DLD1 (cell line): ENCODE data around the gene MOGAT3.
"Not testable (repeated sequence)": the region's sequence is repeated elsewhere in the genome, so short reads cannot be mapped to it uniquely, and the experiment has no call there.

Experiments used
- in situ Hi-C: cut with HindIII; loops from 2 replicates; pipeline ENCODE4 v1.10.0; 2017; ENCODE audit warnings: low sequenced_read_pairs

The MOGAT3 gene

DNA sequence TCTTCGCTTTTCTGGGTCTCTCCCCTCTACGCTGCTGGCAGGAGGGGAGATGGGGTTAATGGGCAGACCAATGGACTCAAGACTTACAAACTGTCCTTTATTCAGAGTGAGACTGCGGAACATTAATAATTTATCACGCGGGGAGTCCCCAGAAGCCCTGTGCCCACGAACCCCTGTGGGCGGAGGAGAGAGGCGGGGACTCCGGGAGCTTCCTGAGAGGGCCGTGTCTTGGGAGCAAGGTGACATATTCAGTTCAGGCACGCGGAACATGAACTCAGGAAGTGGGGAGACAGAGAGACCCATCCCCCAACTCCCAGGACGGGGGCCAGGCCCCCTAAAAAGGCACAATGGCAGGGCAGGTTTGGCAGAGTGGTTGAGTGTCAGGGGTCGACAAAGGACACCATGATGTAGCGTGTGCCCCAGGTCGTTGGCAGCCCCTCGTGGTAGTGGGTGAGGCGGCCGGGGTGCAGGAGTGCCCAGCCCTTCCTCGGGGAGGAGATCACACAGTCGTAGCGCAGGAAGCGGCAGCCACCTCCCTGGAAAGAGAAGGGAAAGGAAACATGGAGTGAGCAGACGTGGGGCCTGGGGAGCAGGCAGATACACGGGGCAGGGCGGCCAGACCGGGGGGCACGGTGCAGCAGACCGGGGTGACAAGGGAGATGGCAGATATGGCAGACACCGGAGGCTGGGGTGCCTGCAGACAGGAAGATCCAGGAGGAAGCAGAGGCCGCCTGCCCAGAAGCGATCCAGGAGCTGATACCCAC, 5.2 kb upstream of the MOGAT3 start:
- in situ Hi-C loops: no loop called here

DNA sequence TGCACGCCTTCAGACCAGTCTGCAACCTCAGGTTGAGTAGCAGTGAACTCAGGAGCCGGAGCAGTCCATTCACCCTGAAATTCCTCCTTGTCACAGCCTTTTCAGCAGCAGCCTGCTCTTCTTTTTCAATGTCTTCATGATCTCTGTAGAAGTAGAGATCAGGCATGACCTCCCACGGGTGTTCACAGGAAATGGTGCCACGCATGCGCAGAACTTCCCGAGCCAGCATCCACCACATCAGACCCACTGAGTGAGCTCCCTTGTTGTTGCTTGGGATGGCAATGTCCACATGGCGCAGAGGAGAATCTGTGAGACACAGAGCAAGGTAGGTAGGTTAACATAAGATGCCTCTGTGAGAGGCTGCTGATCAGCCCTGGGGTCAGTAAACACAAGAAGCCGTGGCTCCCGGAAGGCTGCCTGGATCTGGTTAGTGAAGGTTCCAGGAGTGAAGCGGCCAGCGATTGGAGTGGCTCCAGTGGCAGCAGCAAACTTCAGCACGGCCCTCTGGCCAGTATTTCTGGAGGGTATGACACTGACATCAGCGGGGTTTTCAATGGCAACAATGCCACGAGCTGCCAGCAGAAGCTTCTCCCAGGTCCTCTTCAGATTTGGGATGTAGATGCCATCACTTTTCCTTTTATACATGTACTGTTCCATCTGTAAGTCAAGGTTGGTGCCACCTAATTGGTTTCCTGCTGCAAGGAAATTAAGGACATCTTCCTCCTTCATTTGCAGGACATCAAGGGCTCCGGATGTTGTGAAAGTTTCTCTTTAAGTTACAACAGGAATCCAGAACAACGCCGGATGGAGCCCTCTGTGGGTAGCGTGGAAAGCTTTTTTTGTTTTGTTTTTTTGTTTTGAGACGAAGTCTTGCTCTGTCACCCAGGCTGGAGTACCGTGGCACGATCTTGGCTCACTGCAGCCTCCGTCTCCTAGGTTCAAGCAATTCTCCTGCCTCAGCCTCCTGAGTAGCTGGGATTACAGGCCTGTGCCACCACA, 3.2 kb upstream of the MOGAT3 start:
- in situ Hi-C loops: not testable (repeated sequence)

DNA sequence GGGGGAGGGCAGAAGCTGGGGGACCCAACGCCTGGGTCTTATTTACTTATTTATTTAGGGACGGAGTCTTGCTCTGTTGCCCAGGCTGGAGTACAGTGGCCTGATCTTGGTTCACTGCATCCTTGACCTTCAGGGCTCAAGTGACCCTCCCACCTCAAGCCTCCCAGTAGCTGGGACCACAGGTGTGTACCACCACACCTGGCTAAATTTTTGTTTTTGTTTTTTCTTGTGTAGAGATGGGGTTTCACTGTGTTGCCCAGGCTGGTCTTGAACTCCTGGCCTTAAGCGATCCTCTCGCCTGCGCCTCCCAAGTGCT, 1.7 kb upstream of the MOGAT3 start:
- in situ Hi-C loops: no loop called here

DNA sequence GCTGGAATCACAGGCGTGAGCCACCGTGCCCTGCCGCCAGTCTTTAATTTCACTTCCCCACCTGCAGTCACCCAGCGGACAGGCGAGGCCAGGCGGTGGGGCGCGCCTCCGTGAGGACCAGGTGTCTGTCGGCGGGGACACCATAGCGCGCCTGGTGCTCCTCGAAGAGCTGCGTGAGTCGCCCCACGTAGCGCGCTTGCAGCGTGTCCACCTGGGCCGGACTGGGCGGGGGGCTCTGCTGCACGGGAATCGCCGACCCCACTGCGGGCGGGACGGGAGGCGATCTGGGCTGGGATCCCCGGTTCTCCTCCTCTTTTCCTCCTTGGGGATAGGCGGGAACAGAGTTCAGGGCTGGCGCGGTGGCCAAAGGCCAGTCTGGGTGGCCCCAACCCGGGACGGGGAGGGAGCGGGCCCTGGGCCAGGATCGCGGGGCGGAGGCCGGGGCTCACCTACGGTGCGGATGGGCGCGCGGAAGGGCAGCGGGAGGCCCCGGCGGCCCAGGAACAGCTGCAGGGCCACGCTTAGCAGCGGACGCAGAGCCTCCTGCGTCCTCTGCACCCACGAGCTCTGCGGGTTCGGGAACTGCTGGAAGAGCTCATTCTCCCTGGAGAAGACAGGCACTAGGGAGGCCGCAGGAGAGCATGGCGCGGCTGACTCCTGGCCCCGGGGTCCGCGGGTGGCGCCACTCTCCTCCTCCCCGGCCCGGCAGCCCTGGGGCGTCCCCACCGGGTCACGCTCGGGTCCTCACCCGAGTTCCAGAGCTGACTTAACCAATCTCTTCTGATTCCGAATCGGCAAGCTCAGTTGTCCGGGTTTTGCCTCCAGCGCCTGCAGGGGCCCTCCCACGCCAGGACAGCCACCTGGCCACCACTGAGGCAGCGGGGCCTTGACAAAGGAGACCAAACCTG, 1.1 kb upstream of the MOGAT3 start:
- in situ Hi-C loops: no loop called here

DNA sequence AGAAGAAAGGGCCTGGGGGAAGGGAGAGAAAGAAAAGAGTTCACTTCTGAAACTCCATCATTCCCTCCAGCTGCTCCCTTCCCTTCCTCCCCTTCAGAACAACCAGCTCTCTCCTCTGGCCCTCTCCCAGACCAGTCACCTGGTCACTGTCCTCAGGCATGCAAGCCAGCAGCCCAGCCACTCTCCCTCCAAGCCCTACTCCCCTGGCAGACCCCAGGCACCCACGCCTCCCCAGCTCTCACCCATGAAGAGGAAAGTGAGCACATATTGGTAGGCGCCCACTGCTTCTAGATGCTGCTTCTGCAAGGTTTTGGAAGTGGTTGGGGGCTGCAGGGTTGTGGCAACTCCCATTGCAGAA, 353 bp downstream of the MOGAT3 start:
- in situ Hi-C loops: no loop called here

DNA sequence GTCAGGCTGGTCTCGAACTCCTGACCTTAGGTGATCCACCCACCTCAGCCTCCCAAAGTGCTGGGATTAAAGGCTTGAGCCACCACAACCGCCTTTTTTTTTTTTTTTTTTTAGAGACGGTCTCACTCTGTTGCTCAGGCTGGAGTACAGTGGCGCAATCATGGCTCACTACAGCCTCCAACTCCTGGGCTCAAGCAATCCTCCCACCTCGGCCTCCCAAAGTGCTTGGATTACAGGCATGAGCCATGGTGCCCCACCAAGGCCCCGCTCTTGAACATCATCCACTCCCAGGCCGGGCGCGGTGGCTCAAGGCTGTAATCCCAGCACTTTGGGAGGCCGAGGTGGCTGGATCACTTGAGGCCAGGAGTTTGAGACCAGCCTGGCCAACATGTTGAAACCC, 1.3 kb downstream of the MOGAT3 start:
- in situ Hi-C loops: not testable (repeated sequence)

DNA sequence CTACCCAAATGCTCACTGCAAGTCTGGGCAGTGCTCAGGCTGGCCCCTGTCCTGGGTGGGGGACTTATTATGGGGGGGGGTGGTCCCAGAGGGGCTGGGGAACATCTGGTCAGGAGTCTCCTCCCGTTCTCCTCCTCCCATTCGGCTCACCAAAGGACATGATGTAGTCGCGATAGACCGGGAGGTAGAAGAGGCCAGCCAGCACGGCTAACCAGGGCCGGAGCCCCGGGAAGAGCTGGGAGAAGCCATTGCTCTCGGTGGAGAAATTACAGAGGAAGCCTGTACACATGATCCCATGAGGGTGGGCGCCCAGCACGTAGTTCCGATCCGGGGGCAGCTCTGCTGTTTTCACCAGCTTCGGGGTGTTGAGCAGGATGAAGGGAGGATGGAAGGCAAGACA, 2.4 kb downstream of the MOGAT3 start:
- in situ Hi-C loops: no loop called here

DNA sequence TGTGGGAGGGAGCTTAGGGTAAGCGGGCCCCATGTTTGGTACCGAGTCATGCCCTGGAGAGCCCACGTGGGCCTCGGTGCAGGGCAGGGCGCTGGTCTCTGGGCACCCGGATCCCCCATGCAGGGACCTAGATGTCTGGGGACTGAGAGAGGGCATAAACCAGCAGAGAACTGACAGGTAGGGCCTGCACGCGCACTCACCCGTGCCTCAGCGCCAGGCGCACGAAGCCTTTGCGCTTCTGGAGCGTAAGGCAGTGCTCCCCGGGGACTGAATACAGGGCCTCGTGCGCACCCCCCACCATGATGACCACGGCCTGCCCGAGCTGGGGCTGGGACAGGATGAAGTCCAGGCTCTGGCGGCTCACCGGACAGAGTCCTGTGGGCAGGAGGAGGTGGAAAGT, 2.8 kb downstream of the MOGAT3 start:
- in situ Hi-C loops: no loop called here

DNA sequence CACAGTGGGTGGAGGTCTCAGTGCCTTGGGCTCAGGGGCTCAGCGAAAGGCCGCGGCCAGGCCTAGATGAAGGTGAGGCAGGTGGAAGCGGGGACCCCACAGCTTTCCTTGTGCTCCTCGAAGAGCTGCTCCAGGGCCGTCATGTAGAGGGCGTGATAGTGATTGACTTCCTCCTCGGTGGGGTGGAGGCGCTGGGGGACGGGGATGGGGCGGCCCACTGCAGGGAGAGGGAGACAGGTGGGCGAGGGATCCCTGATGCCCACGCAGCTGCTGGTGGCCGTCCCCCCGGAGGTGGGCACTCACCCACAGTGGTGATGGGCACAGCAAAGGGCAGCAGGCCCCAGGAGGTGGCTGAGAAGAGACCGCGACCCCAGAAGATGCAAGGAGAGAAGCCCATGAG, 5.0 kb downstream of the MOGAT3 start:
- in situ Hi-C loops: no loop called here

DNA sequence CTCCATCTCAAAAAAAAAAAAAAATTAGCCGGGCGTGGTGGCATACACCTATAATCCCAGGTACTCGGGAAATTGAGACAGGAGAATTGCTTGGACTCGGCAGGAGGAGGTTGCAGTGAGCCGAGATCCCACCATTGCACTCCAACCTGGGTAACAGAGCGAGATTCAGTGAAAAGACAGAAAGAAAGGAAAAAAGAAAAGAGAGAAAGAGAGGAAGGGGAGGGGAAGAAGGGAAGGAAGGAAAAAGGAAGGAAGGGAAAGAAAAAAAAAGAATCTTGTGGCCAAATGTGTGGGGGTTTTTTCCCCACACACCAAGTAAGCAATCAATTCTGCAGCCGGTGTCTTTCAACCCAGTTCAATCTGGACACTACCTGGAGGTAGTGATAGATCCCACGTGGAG, 11.7 kb downstream of the MOGAT3 start:
- in situ Hi-C loops: no loop called here

DNA sequence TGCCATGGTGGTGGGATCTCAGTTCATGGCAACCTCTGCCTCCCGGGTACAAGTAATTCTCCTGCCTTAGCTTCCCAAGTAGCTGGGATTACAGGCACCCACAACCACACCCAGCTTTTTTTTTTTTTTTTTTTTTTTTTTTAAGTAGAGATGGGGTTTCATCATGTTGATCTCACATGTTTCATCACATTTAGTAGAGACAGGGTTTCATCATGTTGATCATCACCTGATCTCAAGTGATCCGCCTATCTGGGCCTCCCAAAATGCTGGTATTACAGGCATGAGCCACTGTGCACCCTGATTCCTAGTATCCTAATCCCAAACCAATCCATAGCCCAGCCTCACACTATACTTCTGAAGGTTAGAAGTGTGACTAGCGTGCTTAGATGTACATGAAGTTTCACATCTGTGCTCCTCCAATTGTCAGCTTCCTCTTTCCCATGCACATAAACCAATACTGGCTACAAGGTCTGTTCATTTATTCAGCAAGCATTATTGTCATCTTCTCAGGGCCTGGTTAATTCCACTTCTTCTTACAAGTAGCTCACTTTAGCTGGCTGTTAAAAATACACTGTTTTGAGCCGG, 13.9 kb downstream of the MOGAT3 start:
- in situ Hi-C loops: no loop called here

DNA sequence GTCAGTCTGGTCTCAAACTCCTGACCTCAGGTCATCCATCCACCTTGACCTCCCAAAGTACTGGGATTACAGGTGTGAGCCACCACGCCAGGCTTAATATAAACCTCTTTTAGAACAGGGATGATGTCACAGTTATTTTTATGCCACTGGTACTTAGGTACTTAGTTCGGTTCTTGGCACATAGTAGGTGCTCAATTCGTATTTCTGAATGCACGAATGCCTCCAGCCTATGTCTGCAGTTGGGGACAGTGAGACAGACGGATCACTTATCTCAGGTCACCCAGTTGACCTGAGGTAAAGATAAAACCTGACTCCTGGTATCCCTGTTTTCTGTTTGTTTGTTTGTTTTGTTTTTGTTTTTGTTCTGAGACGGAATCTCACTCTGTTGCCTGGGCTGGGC, 14.6 kb downstream of the MOGAT3 start:
- in situ Hi-C loops: no loop called here

DNA sequence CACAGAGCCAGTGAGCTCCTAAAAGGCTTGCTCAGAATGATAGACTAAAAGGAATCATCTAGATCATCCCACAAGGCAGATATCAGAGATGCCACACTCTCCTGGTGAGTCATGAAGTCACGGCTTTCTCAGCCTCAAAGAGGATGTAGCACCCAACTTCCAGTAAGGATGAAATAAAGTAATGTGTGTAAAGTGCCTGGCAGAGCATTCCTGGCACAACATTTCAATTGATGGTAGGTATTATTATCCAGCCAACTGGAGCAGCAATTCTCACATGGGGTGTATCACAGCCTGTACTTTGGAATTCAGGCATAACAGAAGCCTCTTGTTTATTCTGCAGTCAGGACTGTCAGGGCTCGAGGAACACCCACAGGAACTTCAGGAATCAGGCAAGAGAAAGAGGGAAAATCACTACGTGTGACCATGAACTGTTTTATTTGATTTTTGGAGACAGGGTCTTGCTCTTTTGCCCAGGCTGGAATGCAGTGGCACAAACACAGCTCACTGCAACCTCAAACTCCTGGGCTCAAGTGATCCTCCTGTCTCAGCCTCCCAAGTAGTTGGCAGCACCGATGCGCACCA, 15.5 kb downstream of the MOGAT3 start:
- in situ Hi-C loops: no loop called here

DNA sequence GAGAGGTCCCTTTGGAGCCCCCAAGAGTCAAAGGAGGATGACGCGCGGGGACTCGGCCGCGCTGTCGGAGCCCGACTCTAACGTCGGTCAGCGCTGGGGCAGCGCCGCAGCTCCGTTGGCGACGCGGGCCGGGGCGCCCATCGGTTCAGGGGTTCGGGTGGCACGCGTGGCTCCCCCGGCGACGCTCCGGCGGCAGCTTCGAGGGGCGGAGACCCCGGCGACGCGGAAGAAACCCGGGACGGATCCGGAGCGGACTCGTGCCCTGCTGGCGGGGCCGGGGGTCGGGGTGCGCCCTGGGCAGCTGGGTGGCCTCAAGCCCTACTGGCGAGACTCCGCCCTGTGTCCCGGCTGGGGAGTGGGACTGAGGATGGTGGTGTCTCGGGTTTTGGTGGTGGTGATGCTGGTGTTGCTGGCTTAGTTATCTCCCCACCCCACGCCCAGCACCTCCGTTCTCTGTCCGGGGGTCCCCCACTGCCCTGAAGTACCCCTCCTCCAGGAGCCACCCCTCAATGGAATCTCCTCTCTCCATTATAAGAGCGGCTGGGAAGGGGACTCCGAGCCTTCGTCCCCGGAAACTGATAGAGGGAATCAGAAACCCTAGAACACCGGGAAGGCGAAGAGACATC, 20.6 kb downstream of the MOGAT3 start, which contains the start of gene NAT16:
NAT16 (minus strand) TSS at position 164 of the 626 bp plus-strand sequence. CDS start 5,486 bp downstream, outside the sequence.
- in situ Hi-C loops: no loop called here

DNA sequence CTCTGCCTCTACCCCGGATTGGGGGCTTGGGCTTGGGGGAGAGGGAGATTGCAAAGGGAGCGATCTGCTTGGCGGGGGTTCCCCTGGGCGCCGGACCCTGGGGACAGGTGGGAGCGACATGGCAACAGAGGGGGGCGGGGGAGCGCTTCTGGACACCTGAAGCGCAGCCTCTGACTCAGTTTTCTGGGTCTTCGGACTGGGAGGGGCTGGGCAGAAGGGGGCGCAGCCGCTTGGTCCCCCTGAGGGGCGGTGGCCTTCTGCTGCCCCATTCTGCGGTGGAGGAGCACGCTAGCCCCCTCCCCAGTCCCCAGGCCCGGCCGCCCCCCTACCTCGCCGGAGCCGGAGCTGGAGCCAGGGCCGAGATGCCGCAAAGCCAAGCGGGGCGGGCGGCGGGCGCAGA, 21.1 kb downstream of the MOGAT3 start:
- in situ Hi-C loops: no loop called here

DNA sequence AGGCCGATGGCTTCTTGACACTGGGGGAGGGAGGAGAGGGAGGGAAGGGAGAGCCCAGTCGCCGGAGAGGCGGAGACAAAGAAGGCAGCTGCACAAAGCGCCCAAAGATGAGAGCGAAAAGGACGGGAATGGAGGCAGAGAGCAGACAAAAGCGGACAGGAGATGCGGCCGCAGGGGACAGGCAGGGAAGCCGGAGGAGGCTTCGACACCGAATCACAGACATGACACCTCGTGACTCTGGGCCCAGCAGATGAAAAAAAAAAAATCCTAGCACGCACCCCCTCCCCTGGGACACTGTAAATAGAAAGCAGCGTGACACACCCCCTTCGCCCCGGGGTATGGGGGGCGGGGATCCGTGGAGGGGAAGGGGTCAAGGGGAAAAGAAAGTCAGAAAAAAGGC, 21.7 kb downstream of the MOGAT3 start:
- in situ Hi-C loops: no loop called here

DNA sequence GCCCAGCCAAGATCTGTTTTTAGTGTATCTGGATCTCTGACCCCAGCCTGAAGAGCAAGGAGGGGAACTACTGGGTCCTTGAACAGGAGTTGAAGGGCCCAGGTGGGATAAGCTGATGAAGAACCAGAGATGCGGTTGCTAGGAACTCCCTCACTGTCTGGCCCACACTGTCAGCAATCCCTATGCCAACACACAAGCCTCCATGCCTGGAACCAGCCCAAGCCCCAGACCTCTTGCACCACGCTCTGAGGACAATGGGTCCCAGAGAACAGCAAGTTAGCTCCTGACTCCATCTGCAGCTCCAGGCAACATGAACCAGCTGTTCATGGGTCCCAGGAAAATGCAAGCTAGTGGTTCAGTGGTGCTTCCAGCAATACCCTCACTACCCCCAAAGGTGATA, 23.2 kb downstream of the MOGAT3 start:
- in situ Hi-C loops: no loop called here

DNA sequence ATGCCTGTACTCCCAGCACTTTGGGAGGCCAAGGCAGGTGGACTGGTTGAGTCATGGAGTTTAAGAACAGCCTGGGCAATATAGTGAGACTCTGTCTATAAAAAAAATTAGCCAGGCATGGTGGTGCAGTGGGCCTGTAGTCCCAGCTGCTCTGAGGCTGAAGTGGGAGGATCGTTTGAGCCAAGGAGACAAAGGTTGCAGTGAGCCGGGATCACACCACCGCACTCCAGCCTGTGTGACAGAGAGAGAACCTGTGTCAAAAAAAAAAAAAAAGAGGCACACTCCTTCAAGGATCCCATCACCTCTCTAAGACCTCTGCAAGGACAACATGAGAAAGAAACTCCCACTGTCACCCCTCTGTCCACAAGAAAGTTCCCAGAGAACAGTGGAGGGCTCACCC, 25.2 kb downstream of the MOGAT3 start:
- in situ Hi-C loops: no loop called here

DNA sequence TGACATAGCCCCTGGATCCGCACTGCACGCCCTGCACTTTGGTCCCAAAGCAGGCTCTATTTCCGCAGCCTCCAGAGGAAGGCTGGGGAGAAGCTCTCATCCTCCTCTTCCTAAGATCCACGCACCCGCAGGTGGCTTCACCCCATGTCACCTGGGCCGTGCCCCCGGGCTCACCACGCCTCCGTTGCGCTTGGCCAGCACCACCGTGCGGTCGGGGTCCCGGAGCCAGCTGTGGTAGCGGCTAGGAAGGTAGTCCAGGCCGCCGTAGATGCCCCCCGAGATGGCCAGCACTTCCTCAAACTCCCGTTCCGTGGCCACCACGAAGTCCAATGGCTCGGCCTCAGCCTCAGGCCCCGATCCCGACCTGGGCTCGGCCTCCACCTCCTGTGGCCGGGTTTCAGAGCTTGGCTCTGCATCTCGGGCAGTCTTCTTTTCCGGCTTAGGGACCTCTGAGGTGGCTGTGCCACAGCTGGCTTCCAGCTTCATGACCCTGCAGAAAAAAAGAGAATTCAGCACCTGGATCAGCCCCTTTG, 26.4 kb downstream of the MOGAT3 start:
- in situ Hi-C loops: no loop called here
